HT1080 (cell line): ENCODE data around the gene SFMBT1. TPM values are rescaled to one million over a fixed set of nuclear protein-coding genes. Genes with fewer than 3 reads are reported as not detected.

Experiments
- DNase-seq: peaks from one replicate; pipeline ENCODE4 v3.0.0-alpha.2; 2015; ENCODE audit warnings: low read depth
- total RNA-seq: library from RNA; depleted of rRNA; stranded (reverse); fragments of >200 nt; shearing (Covaris generic); gene quantifications from 2 replicates; pipeline ENCODE4 v1.2.3, GENCODE V29; 2014

Gene SFMBT1
- total RNA-seq, 1 experiment from 2014 or later: 11.8 TPM

GRCh38 chr3:52890735-52891134 lies 155.1 kb downstream of the SFMBT1 start:
- no peak for DNase-seq

- no peak for DNase-seq
Measured at GRCh38 chr3:52889901-52890300, 156.0 kb downstream of the SFMBT1 start.

GRCh38 chr3:52887166-52887565 lies 158.7 kb downstream of the SFMBT1 start:
- DNase-seq: no peak

GRCh38 chr3:52886049-52886730 lies 159.7 kb downstream of the SFMBT1 start:
- no peak for DNase-seq

- no peak for DNase-seq
Measured at GRCh38 chr3:52882377-52882776, 163.5 kb downstream of the SFMBT1 start.

- no peak for DNase-seq
Measured at GRCh38 chr3:52881871-52882270, 164.0 kb downstream of the SFMBT1 start.

- DNase-seq: no peak
Measured at GRCh38 chr3:52880474-52880873, 165.4 kb downstream of the SFMBT1 start.

- DNase-seq: no peak
Measured at GRCh38 chr3:52880047-52880446, 165.8 kb downstream of the SFMBT1 start.

GRCh38 chr3:52879581-52879980 lies 166.3 kb downstream of the SFMBT1 start:
- no peak for DNase-seq

GRCh38 chr3:52879090-52879489 lies 166.8 kb downstream of the SFMBT1 start:
- DNase-seq: no peak

- DNase-seq: no peak
Measured at GRCh38 chr3:52877085-52877484, 168.8 kb downstream of the SFMBT1 start.

GRCh38 chr3:52874864-52875587 lies 170.8 kb downstream of the SFMBT1 start:
- DNase-seq: no peak

- DNase-seq: no peak
Measured at GRCh38 chr3:52874160-52874701, 171.6 kb downstream of the SFMBT1 start.

- no peak for DNase-seq
Measured at GRCh38 chr3:52873433-52874159, 172.3 kb downstream of the SFMBT1 start.

- no peak for DNase-seq
Measured at GRCh38 chr3:52872245-52872644, 173.6 kb downstream of the SFMBT1 start.

- no peak for DNase-seq
Measured at GRCh38 chr3:52871761-52872160, 174.1 kb downstream of the SFMBT1 start.

- DNase-seq: no peak
Measured at GRCh38 chr3:52870471-52870870, 175.4 kb downstream of the SFMBT1 start.

GRCh38 chr3:52866427-52866826 lies 179.4 kb downstream of the SFMBT1 start:
- no peak for DNase-seq

- no peak for DNase-seq
Measured at GRCh38 chr3:52865994-52866393, 179.9 kb downstream of the SFMBT1 start.

- no peak for DNase-seq
Measured at GRCh38 chr3:52860424-52860768, 185.5 kb downstream of the SFMBT1 start.

- no peak for DNase-seq
Measured at GRCh38 chr3:52859686-52860423, 186.0 kb downstream of the SFMBT1 start.
